Esophagus squamous epithelium (tissue), 4 donors: Measurements from ENCODE around the gene PTCH1.

Experiments
- CTCF ChIP-seq, 6 experiments: fragments of 450-650 bp in 4 of 6; fragments of 200-600 bp in 2 of 6; sonication (generic) in 2 of 6; IDR thresholded peaks; one replicate each; pipeline ENCODE4 v1.5.1; 2016 to 2019; ENCODE audit warnings: antibody characterized with exemption in 6 of 6, mild to moderate bottlenecking in 4 of 6, moderate library complexity in 4 of 6
- POLR2A ChIP-seq, 4 donors: fragments of 450-650 bp; IDR thresholded peaks; one replicate each; pipeline ENCODE4 v1.6.1; 2017; ENCODE audit warnings: antibody characterized with exemption in 4 of 4, mild to moderate bottlenecking in 4 of 4, moderate library complexity in 3 of 4

GRCh38 chr9:95497772-95498171 lies 19.0 kb downstream of the PTCH1 start:
- TF ChIP-seq CTCF (IDR thresholded peaks at IDR 0.05) (no peak), POLR2A (IDR thresholded peaks at IDR 0.05) (no peak)
